HTERT RPE-1 (cell line): ENCODE results near the gene FCHSD2.

Source experiments
- in situ Hi-C: fragments of 300-500 bp; cut with MboI; formaldehyde crosslinking; loops from 4 replicates; pipeline ENCODE4 v1.14.3; 2020; ENCODE audit warnings: low sequenced_read_pairs

The FCHSD2 gene

DNA sequence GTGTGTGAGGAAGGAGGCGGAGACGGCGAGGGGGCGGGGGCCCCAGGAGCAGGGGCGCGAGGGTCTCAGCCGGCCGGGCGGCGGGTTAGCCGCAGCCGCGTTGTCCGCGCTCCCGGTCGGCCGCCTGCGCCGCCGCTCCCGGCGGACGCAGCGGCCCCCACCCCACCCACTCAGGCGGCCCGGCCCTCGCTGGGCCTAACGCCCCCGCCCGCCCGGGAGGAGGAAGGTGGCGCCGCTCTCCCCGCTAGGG lies at the start of gene FCHSD2:
Gene FCHSD2 (minus strand): TSS at position 191 of the 250 bp plus-strand sequence. CDS start 441 bp downstream, outside the sequence.
- in situ Hi-C loops = no loop called here

GRCh38 chr11:73191151-73191550 lies 49.0 kb upstream of the FCHSD2 start:
- in situ Hi-C loops = loop anchor here (25.0 kb wide), 1 partner anchor 354 kb away; no protein-coding TSS in a partner anchor

GRCh38 chr11:73190557-73190885 lies 48.4 kb upstream of the FCHSD2 start:
- in situ Hi-C loops = loop anchor here (25.0 kb wide), 1 partner anchor 353 kb away; no protein-coding TSS in a partner anchor

- in situ Hi-C loops = loop anchor here (25.0 kb wide), 1 partner anchor 353 kb away; no protein-coding TSS in a partner anchor
Measured at GRCh38 chr11:73189723-73190556, 47.8 kb upstream of the FCHSD2 start.

DNA sequence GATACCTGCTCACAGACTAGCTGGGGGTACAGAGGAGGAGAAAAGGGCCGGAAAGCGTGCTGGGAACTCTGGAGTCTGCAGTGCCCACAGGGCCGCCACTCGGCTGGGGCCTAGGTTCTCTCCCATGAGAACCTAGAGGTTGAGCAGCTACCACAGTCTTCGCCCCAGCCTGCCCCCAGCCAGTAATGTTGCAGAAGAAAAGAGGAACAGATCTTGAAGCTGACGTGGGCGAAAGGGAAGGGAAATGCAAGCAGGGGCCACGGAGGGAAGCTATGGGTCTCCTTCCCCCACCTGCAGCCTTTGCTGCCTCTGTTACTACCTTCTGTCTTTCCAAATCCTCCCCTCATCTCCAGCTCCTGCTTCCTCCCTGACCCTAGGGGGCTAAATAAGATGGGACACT lies 47.2 kb upstream of the FCHSD2 start:
- in situ Hi-C loops = loop anchor here (25.0 kb wide), 1 partner anchor 352 kb away; no protein-coding TSS in a partner anchor

DNA sequence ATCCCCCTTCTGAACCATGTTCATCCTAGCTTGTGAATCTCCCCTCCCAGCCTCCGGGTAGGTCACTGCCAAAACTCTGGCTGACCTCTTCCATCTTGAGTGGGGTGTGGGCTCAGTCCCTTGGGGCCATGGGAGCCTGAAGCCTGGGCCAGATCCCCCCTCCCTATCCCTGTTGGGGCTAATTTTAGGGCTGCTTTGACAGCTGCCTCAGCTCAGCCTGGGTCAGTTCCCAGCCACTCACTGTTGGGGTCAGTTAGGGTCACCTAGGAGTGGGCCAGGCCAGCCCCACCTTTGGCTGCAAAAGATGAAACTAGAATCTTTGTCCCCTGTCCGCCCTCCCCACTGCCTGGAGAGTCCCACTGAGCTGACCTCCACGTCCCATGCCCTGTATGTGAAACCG lies 46.2 kb upstream of the FCHSD2 start:
- in situ Hi-C loops = loop anchor here (25.0 kb wide), 1 partner anchor 351 kb away; no protein-coding TSS in a partner anchor

- in situ Hi-C loops = loop anchor here (25.0 kb wide), 1 partner anchor 351 kb away; no protein-coding TSS in a partner anchor
Measured at GRCh38 chr11:73187854-73188253, 45.7 kb upstream of the FCHSD2 start.

GRCh38 chr11:73186886-73187285 lies 44.8 kb upstream of the FCHSD2 start:
- in situ Hi-C loops = loop anchor here (25.0 kb wide), 1 partner anchor 350 kb away; no protein-coding TSS in a partner anchor

GRCh38 chr11:73186294-73186850 lies 44.3 kb upstream of the FCHSD2 start:
- in situ Hi-C loops = loop anchor here (25.0 kb wide), 1 partner anchor 349 kb away; no protein-coding TSS in a partner anchor

DNA sequence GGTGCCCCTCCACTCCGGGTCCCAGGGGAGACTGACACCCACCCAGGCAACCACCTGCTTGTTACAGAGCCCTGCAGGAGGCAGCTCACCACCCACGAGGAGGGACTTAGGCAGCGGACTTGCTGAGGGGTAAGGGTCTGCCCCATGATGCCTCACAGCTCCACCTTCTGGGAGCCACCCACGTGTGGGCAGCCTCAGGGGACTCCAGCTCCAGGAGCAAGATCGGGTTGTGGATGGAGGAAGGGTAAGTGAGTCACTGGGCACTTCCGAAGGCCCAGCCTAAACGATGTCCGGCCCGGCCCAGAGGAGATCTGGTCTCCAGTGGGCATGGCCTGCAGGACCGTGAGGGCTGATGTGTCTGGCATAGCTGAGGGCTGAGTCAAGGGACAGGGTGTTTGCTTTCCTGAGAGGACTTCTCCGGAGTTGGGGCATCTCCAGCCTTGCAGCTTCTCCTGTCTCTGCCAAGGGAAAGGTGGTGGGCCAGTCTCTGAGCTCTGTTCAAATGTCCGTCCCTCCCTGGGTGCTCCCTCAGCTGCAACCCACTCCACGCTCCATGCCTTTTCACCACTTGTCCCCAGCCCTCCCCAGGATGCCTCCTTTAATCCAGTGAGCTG lies 43.7 kb upstream of the FCHSD2 start:
- in situ Hi-C loops = loop anchor here (25.0 kb wide), 1 partner anchor 348 kb away; no protein-coding TSS in a partner anchor

GRCh38 chr11:73184953-73185671 lies 43.0 kb upstream of the FCHSD2 start:
- in situ Hi-C loops = loop anchor here (25.0 kb wide), 1 partner anchor 348 kb away; no protein-coding TSS in a partner anchor

DNA sequence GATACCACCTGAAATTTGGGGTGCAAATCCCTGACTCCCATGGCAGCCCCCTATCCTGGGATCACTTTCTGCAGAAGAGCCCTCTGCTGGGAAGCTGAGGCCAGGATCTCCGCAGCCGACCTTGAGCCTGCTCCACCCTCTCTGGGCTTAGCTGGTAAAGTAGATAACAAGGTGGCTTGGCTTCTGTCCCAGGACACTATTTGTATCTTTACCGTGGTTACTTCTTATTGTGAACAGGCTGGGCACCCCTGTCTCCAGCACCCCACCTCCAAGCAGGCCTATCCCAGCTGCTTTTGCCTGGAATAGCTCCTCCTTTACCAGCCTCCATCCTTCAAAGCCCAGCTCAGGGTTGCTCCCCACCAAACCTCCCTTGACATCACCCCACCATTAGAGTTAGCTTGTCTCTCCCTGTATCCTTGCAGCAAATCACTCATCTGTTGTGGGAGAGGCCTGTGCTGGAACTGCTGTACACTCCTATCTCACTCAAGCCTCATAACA lies 40.8 kb upstream of the FCHSD2 start:
- in situ Hi-C loops = loop anchor here (25.0 kb wide), 1 partner anchor 346 kb away; no protein-coding TSS in a partner anchor

DNA sequence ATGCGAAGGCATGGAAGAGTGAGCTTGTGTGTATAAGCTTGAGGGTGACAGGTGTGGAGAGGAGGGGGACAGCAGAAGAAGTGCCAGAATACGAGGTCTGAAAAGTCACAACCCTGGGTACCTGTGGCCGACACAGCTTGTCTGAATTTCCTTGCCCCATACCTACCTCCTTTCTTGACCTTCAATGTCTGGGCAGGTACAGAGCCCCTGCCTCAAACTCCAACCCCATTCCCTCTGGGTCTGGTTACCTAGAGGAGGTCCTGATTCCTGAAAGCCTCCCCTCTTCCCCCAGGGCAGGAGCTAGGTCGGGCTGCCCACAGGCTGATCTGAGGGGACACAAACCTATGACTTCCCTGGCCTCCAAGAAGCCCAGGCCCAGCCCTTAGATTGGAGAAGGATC lies 36.6 kb upstream of the FCHSD2 start:
- in situ Hi-C loops = loop anchor here (25.0 kb wide), 1 partner anchor 341 kb away; no protein-coding TSS in a partner anchor

DNA sequence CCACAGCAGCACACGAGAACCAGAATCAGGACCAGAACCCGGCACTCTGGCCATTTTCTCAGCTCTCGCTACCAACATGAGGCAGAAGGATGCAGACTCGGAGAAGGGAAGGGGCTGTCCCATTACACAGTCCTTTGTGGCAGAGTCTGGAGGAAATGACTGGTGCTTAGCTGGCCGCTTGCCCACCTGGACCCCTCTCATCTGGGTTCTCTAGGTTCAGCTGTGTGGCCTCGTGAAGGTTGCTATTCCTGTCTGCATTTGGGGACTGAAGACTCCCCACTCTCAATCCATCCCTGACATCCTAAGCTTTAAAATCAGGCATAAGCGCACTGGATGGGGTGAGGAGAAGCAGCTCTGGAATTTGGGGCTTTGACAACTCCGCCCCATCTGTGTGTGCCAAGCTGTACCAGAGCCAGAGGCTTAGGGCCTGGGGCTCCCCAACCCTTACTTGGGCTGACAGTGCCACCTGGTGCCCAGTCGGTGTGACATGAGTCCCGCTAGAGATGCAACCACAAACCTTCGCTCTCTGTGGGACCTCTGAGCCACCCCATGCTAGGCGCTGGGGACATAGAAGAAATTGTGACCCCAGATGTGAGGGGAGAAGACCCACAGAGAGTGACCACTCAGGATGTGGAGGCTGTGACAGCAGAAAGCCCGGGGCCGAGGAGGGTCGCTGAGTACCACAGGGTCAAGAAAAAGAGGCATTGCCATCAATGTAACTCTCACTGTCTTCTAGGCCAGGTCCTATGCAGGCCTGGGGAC lies 35.8 kb upstream of the FCHSD2 start:
- in situ Hi-C loops = loop anchor here (25.0 kb wide), 1 partner anchor 341 kb away; no protein-coding TSS in a partner anchor

DNA sequence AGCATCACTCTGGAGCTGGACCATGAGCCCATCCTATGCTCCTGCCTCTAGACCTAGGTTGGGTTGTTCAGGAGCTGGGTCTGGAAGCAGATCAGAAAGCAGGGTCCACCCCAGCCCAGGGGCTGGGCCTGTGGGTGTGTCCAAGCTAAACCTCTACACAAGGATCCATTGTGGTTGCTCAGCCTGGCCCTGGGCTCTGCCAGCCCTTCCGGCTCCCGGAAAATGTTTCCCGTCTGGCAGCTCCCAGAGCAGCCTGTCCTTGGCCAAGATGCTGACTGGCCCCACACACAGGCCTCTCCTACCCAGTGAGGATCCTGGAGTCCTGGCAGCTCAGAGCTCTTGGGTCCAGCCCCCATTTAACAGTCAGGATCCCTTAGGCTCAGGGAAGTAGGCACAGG lies 35.3 kb upstream of the FCHSD2 start:
- in situ Hi-C loops = loop anchor here (25.0 kb wide), 1 partner anchor 340 kb away; no protein-coding TSS in a partner anchor

GRCh38 chr11:73176874-73177155 lies 34.7 kb upstream of the FCHSD2 start:
- in situ Hi-C loops = loop anchor here (25.0 kb wide), 1 partner anchor 340 kb away; no protein-coding TSS in a partner anchor

DNA sequence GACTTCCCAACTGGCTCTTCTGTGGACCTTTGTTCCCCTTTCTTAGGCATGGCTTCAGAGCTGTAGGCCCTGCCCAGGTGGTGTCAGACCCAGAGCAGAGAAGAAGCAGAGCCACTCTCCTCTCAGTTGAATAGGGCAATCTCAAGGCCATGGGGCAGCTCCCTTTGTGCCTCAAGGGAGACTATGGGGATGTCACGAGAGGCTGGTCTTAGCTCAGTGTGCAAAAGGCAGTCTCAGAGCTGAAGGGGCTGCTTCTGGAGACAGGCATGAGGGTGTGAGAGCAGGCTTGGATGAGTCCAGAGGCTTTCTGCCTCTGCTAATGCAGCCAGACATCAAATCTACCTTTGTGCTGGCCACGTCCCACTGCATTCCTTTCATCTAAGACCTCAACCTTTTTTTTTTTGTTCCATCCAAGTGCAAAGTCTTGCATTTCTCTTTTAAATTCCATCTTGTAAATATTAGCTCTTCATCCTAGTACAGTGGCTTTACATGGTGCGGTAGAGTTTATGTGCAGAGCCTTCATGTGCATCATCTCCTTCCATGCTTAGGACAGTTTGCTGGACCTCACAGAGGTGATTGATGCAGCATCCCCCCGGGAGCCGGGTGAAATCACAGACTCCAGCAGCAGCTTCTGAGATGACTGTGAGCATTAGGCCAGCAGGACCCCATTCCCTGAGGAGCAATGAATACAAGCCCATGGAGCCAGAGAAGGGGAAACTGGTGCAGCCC lies 34.2 kb upstream of the FCHSD2 start:
- in situ Hi-C loops = loop anchor here (25.0 kb wide), 1 partner anchor 339 kb away; no protein-coding TSS in a partner anchor

DNA sequence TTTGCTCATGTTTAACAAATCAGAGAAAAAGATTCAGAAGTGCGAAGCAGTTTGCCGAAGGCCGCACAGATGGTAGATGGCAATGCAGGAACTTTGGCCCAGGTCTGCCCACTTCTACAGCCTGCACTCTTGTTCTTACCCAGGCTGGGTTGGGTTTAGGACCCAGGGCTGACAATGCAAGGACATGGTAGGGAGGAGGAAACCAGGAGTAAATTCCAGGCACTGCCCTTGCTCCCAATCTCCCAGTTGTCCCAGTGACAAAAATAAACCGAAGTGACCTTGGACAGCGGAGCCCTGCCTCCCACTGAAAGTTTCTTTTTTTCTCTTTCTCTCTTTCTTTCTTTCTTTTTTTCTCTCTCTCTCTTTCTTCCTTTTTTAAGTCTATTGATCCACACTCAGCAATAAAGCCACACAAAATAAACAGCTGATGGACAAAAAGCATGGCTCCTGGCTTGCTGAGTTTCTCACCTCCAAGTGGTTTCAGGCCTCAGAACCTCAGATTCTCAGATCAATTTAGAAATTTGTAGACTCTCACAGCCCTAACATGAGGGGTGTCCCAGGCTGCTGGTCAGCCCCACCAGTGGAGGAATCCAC lies 33.5 kb upstream of the FCHSD2 start:
- in situ Hi-C loops = loop anchor here (25.0 kb wide), 1 partner anchor 338 kb away; no protein-coding TSS in a partner anchor

- in situ Hi-C loops = no loop called here
Measured at GRCh38 chr11:73174495-73174791, 32.3 kb upstream of the FCHSD2 start.
